AG09319 (cell line): ENCODE data around the gene TMEM203.

ENCODE experiments used
- DNase-seq: peaks from one replicate; pipeline ENCODE4 v3.0.0-alpha.2; 2010; ENCODE audit warnings: low read depth; ENCODE audit errors: extremely low read depth
- CTCF ChIP-seq: IDR thresholded peaks from 2 replicates; pipeline ENCODE4 v1.5.1; 2011; ENCODE audit warnings: low read depth, mild to moderate bottlenecking, inconsistent platforms, low read length, moderate library complexity

The TMEM203 gene

GRCh38 chr9:137163365-137163715, 42.1 kb downstream of the TMEM203 start:
- DNase-seq = no peak
- TF ChIP-seq CTCF = no peak

GRCh38 chr9:137162505-137163364, 42.7 kb downstream of the TMEM203 start:
- no peak for DNase-seq
- TF ChIP-seq CTCF = no peak

GRCh38 chr9:137161558-137162486, 43.6 kb downstream of the TMEM203 start:
- no peak for DNase-seq

DNA sequence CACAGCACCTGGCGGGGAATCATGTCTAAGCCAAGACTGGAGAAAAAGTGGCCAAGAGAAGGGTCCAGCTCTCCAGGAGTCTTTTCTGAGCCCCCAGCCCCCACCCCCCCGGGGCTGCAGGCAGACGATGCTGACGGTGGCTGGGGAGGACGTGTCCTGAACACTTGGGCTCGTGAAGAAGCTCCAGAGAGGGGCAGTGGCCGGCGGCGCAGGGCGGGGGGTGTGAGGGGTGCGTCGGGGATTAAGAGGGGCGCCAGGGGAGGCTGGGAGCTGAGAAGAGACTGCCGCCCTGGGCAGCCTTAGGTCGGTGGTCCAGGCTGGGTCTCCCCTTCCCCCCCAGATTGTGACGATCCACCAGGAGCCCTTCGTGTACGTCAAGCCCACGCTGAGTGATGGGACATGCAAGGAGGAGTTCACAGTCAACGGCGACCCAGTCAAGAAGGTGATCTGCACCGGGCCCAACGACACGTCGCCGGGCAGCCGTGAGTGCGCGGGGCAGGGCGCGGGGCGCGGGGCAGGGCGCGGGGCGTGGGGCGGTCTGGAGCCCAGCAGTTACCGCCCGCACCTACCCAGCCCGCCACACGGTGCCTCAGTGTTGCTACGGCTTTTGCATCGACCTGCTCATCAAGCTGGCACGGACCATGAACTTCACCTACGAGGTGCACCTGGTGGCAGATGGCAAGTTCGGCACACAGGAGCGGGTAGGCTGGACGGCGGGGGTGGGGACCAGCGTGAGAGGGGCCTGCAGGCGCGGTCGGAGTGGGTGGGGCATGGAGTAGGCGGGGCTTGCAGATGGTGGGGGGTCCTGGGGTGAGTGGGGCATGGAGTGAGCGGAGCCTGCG, 44.5 kb downstream of the TMEM203 start:
- TF ChIP-seq CTCF = no peak
- no peak for DNase-seq

More at GRCh38 chr9:137161558-137162486, 43.6 kb downstream of the TMEM203 start:
- no peak for TF ChIP-seq CTCF

GRCh38 chr9:137160054-137160425, 45.4 kb downstream of the TMEM203 start:
- TF ChIP-seq CTCF = no peak

GRCh38 chr9:137159105-137160053, 46.1 kb downstream of the TMEM203 start:
- no peak for DNase-seq

More at GRCh38 chr9:137160054-137160425, 45.4 kb downstream of the TMEM203 start:
- no peak for DNase-seq

More at GRCh38 chr9:137159105-137160053, 46.1 kb downstream of the TMEM203 start:
- no peak for TF ChIP-seq CTCF
